Lower lobe of right lung (tissue), 2 donors: ENCODE measurements around the gene AFAP1. TPM values are rescaled to one million over a fixed set of nuclear protein-coding genes. Genes with fewer than 3 reads are reported as not detected.

Source experiments
- ATAC-seq, 2 donors: fragments of 200-7000 bp; cut with Tn5 transposase; one replicate each; pipeline ENCODE4 v1.9.1; 2020 to 2022; ENCODE audit warnings: mild to moderate bottlenecking in 2 of 2, moderate library complexity in 2 of 2
- DNase-seq: peaks from one replicate; pipeline ENCODE4 v3.0.0-alpha.2; 2020
- H3K27ac ChIP-seq: fragments of 200-600 bp; one replicate; pipeline ENCODE4 v1.8.0; 2022
- H3K27me3 ChIP-seq: fragments of 200-600 bp; one replicate; pipeline ENCODE4 v1.8.0; 2022; ENCODE audit warnings: low read depth
- H3K36me3 ChIP-seq: fragments of 200-600 bp; one replicate; pipeline ENCODE4 v1.8.0; 2022; ENCODE audit warnings: mild to moderate bottlenecking
- H3K4me1 ChIP-seq: fragments of 200-600 bp; one replicate; pipeline ENCODE4 v1.8.0; 2022
- H3K4me3 ChIP-seq: fragments of 200-600 bp; one replicate; pipeline ENCODE4 v1.8.0; 2022; ENCODE audit warnings: mild to moderate bottlenecking
- H3K9me3 ChIP-seq: fragments of 200-600 bp; one replicate; pipeline ENCODE4 v1.8.0; 2022
- intact Hi-C: fragments of 100-400 bp; cut with DNase I; formaldehyde crosslinking; loops from one replicate; pipeline ENCODE4 v1.11.0; 2022
- total RNA-seq: library from RNA; stranded (reverse); fragmentation: NEBNext Ultra II Directional; extraction: Animal tissue kit (Norgen Biotek cat#: 25700); gene quantifications from one replicate; pipeline ENCODE4 v1.2.1, GENCODE V29; 2021
- TF ChIP-seq, protein P1 (sequence below): fragments of 200-600 bp; IDR thresholded peaks from one replicate; pipeline ENCODE4 v1.8.0; 2022; ENCODE audit warnings: antibody characterized with exemption, mild to moderate bottlenecking
- donor health status: DM: no; HTN: yes; CAD: no; lungs with severe emphysema.

The AFAP1 gene
- total RNA-seq, 1 donor from 2014 or later = 21.0 TPM

DNA sequence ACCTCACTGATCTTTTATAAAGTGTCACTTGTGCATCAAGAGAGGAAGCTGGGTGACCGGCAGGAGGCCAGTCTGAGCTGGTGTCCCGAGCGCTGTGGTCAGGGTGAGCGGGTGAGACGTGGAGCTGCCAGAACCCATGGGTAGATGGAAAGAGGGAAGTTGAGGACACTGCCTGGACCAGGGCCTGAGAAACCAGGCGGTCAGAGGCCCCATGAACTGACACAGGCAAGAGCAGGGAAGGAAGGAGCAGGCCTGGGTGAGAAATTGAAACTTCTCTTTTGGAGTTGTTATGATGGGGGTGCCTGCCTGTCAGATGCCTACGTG lies 192.6 kb downstream of the AFAP1 start:
- Histone ChIP-seq H3K27ac (no peak overlapping the region), H3K4me3 (no peak overlapping the region), H3K27me3 (no peaks in the 10 kb centered on the region), H3K4me1 (peaks cover 20% of the 10 kb centered on the region), H3K9me3 (no peaks in the 10 kb centered on the region), H3K36me3 (no peaks in the 10 kb centered on the region)
- TF ChIP-seq, protein P1, sequence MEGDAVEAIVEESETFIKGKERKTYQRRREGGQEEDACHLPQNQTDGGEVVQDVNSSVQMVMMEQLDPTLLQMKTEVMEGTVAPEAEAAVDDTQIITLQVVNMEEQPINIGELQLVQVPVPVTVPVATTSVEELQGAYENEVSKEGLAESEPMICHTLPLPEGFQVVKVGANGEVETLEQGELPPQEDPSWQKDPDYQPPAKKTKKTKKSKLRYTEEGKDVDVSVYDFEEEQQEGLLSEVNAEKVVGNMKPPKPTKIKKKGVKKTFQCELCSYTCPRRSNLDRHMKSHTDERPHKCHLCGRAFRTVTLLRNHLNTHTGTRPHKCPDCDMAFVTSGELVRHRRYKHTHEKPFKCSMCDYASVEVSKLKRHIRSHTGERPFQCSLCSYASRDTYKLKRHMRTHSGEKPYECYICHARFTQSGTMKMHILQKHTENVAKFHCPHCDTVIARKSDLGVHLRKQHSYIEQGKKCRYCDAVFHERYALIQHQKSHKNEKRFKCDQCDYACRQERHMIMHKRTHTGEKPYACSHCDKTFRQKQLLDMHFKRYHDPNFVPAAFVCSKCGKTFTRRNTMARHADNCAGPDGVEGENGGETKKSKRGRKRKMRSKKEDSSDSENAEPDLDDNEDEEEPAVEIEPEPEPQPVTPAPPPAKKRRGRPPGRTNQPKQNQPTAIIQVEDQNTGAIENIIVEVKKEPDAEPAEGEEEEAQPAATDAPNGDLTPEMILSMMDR = no peak
- intact Hi-C loops = no loop called here
- DNase-seq (peak; percentile 84), ATAC-seq (peak in 1 of 2 donors; percentile 77)

DNA sequence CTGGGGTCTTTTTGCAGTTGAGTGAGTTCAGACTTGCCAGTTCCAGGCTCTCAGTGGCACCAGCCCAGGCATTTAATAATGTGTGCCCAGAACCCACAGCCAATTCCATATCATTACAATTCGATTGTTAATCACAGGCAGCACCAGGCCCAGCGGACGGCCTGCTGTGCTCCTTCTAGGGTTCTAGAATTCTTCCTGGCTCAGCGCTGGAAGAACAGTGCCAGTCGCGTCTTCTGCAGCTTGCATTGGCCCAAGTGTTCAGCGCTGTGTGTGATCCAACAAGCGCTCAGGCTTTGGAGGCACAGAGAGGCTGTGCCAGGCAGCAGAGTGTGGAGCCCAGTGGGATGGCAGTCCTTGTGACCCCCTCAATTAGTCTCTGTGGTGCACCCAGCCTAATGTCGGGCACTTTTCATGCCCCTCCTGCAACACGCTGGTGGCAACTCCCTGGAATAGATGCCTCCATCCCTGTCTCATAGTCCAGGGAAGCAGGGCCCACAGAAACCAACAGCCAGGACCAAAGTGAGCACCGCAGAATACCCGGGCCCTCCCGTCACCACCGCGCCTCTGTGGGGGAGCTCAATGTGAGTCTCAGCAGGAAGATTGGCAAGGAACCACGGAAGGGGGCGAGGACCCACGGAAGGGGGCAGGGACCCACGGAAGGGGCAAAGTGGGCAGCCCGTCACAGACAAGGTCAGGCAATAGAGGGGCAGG lies 193.2 kb downstream of the AFAP1 start:
- Histone ChIP-seq H3K36me3 (no peaks in the 10 kb centered on the region), H3K9me3 (no peaks in the 10 kb centered on the region), H3K4me3 (no peak overlapping the region), H3K4me1 (peaks cover 20% of the 10 kb centered on the region), H3K27me3 (no peaks in the 10 kb centered on the region), H3K27ac (no peak overlapping the region)
- intact Hi-C loops = no loop called here
- DNase-seq = no peak
- no peak for ATAC-seq
- TF ChIP-seq, protein P1 = no peak

DNA sequence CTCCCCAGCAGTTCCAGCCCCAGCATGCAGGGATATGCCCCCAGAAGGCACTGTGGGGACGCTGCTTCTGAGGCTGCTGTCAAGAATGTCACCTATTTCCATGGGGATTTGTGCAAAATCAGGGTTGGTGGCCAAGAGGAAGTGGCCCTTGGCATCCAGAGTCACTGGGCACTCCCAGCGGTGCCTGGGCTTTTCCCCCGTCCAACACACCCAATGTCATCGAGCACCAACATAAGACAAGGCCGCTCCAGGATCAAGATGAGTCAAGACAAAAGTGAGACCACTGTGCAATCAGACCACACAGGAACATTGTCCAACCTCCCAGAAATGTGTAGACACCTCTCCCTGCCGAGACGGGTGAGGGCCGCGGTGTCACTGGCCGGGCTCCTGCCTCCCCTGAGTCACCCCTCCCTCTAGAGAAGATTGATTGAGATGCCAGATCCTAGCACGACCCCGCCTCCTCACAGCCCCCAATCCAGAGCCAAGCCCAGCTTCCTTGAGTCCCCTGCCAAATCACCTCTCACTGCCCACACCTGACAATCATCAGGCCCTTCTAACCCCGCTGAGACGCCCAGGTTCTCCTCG lies 194.3 kb downstream of the AFAP1 start:
- Histone ChIP-seq H3K9me3 (no peaks in the 10 kb centered on the region), H3K4me1 (peaks cover 10% of the 10 kb centered on the region), H3K4me3 (no peak overlapping the region), H3K36me3 (no peaks in the 10 kb centered on the region), H3K27me3 (no peaks in the 10 kb centered on the region), H3K27ac (no peak overlapping the region)
- no peak for DNase-seq
- intact Hi-C loops = no loop called here
- TF ChIP-seq, protein P1 = no peak
- no peak for ATAC-seq

DNA sequence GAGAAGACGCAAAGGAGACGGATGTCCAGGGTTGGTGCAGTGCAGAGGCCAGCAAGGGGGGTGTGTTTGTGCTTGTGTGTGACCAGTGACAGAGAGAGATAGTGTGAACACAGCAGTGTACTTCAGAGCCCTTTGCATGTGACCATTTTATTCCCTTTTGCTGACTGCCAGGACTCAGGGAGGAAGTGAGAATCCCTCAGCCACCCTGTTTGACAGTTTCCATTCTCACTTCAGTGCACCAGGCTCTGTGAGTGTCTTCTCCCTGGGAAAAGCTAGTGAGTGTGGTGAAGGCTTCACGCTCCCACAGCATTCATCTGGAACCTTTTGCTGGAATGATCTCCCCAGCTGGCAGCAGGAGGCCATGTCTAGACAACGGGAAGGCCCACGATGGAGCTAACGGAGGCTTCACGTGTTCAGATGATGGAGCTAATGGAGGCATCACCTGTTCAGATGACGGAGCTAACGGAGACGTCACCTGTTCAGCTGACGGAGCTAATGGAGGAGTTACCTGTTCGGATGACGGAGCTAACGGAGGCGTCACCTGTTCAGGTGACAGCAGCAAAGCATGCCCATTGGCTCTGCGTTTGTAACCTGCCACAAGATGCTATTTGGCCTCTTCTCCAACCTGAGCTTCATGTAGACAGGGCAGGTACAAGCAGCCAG lies 195.4 kb downstream of the AFAP1 start:
- H3K4me3 ChIP-seq = no peak overlapping the region
- ATAC-seq (peak; percentile 29 to 65), DNase-seq (no peak)
- no peaks in the 10 kb centered on the region for H3K36me3 ChIP-seq
- intact Hi-C loops = no loop called here
- H3K27ac ChIP-seq = peak overlapping the region; percentile 49
- H3K4me1 ChIP-seq = no peaks in the 10 kb centered on the region
- H3K27me3 ChIP-seq = no peaks in the 10 kb centered on the region
- H3K9me3 ChIP-seq = no peaks in the 10 kb centered on the region
- TF ChIP-seq, protein P1 = no peak

DNA sequence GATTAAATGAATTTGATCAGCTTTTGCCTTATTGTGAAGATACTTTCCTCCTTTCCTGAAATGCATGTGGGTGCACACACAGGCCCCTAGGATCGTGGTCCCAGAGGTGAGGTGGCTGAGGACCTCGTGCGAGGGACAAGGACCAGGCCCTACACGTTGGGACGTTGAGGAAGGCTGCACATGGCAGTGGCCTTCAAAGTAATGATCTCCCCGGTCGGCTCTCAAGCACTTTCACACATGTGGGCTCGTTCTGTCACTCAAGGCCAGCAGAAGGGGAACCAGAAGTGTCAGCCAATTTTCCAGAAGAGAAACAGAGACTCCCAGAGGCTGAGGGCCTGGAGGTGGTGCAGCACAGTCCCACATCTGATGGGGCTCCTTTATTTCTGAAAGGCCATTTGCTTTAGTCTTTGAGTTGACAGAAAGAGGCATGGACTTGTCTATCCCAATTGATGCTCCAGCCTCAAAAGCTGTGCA lies 196.8 kb downstream of the AFAP1 start:
- no peaks in the 10 kb centered on the region for H3K9me3 ChIP-seq
- H3K27ac ChIP-seq = no peak overlapping the region
- H3K4me1 ChIP-seq = no peaks in the 10 kb centered on the region
- ATAC-seq (no peak), DNase-seq (peak; percentile 35)
- H3K36me3 ChIP-seq = no peaks in the 10 kb centered on the region
- intact Hi-C loops = no loop called here
- H3K27me3 ChIP-seq = no peaks in the 10 kb centered on the region
- H3K4me3 ChIP-seq = no peak overlapping the region
- TF ChIP-seq, protein P1 = no peak
